ENCODE results near the gene CTDSP1. TPM values are rescaled to one million over a fixed set of nuclear protein-coding genes. Genes with fewer than 3 reads are reported as not detected.

Gene CTDSP1
- total and polyA plus RNA-seq, 11 donors: 67.4 to 121 (median 93.8) TPM

- DNase-seq: no peak
- 90 to 99% (median 93%) methylated on average over 9 to 11 of the region's 11 CpGs for WGBS, 4 donors
- H3K36me3 ChIP-seq: no peaks in the 10 kb centered on the region
- intact Hi-C loops (cut with DNase I): no loop called here
- no peak overlapping the region for H3K4me3 ChIP-seq
- H3K27me3 ChIP-seq: no peaks in the 10 kb centered on the region
- no peaks in the 10 kb centered on the region for H3K4me1 ChIP-seq
- no peaks in the 10 kb centered on the region for H3K9me3 ChIP-seq
- TF ChIP-seq CTCF (IDR thresholded peaks at IDR 0.05): no peak
- TF ChIP-seq POLR2A (IDR thresholded peaks at IDR 0.05): no peak
- ATAC-seq: no peak
- no peak overlapping the region for H3K27ac ChIP-seq
These were observed 31.1 kb downstream of the CTDSP1 start for GRCh38 chr2:218430721-218431120.

GRCh38 chr2:218431878-218432277 is 32.2 kb downstream of the CTDSP1 start:
- intact Hi-C loops (cut with DNase I): no loop called here

GRCh38 chr2:218432676-218433365 is 33.2 kb downstream of the CTDSP1 start:
- no peak overlapping the region for H3K27ac ChIP-seq
- intact Hi-C loops (cut with DNase I): no loop called here
- no peak overlapping the region for H3K4me3 ChIP-seq
- no peaks in the 10 kb centered on the region for H3K36me3 ChIP-seq
- H3K27me3 ChIP-seq: no peaks in the 10 kb centered on the region
- DNase-seq (no peak), ATAC-seq (no peak)
- TF ChIP-seq POLR2A (IDR thresholded peaks at IDR 0.05): no peak
- no peak for TF ChIP-seq CTCF (IDR thresholded peaks at IDR 0.05)
- 91 to 96% (median 94%) methylated on average over 8 of the region's 8 CpGs for WGBS, 4 donors
- peaks cover 0 to 4% (median 0%) of the 10 kb centered on the region in 12 donors for H3K4me1 ChIP-seq
- H3K9me3 ChIP-seq: no peaks in the 10 kb centered on the region

More at GRCh38 chr2:218431878-218432277, 32.2 kb downstream of the CTDSP1 start:
- WGBS, 4 donors: 77 to 89% (median 83%) methylated on average over 8 to 10 of the region's 10 CpGs
- no peaks in the 10 kb centered on the region for H3K27me3 ChIP-seq
- H3K4me3 ChIP-seq: no peak overlapping the region
- no peaks in the 10 kb centered on the region for H3K9me3 ChIP-seq
- no peaks in the 10 kb centered on the region for H3K36me3 ChIP-seq
- H3K27ac ChIP-seq: no peak overlapping the region
- TF ChIP-seq POLR2A (IDR thresholded peaks at IDR 0.05) (no peak), CTCF (IDR thresholded peaks at IDR 0.05) (no peak)
- ATAC-seq (no peak), DNase-seq (no peak)
- H3K4me1 ChIP-seq: no peaks in the 10 kb centered on the region

- H3K4me1 ChIP-seq: peaks cover 0 to 6% (median 0%) of the 10 kb centered on the region in 12 donors
- WGBS, 4 donors: 92 to 95% (median 94%) methylated on average over 9 of the region's 9 CpGs
- no peaks in the 10 kb centered on the region for H3K27me3 ChIP-seq
- DNase-seq (no peak), ATAC-seq (no peak)
- H3K9me3 ChIP-seq: no peaks in the 10 kb centered on the region
- no peak overlapping the region for H3K27ac ChIP-seq
- TF ChIP-seq CTCF (IDR thresholded peaks at IDR 0.05) (no peak), POLR2A (IDR thresholded peaks at IDR 0.05) (no peak)
- intact Hi-C loops (cut with DNase I): no loop called here
- H3K36me3 ChIP-seq: no peaks in the 10 kb centered on the region
- H3K4me3 ChIP-seq: no peak overlapping the region
These were observed 34.8 kb downstream of the CTDSP1 start for GRCh38 chr2:218434456-218434855.

All from heart left ventricle (tissue), 16 donors.